ENCODE results near the gene CDC14A. TPM values are rescaled to one million over a fixed set of nuclear protein-coding genes. Genes with fewer than 3 reads are reported as not detected.

CDC14A gene
- total RNA-seq, 1 experiment from 2014 or later = 11.1 TPM

GRCh38 chr1:100377590-100378361 is 25.5 kb downstream of the CDC14A start:
- Mint-ChIP-seq H3K27ac (no peak overlapping the region), H3K36me3 (peaks cover 14% of the 10 kb centered on the region), H3K4me3 (no peak overlapping the region), H3K4me1 (peaks cover 8% of the 10 kb centered on the region), H3K9me3 (peaks cover 11% of the 10 kb centered on the region), H3K27me3 (ENCODE audit: low read depth) (no peaks in the 10 kb centered on the region)
- no peak for TF ChIP-seq JAZF1 (CRISPR knock-in tag; IDR thresholded peaks at IDR 0.05)
- TF ChIP-seq SMAD4 (CRISPR knock-in tag; IDR thresholded peaks at IDR 0.05) = no peak
- TF ChIP-seq PREB (CRISPR knock-in tag; IDR thresholded peaks at IDR 0.05; ENCODE audit: borderline replicate concordance) = no peak
- TF ChIP-seq KAT7 (CRISPR knock-in tag; IDR thresholded peaks at IDR 0.05; ENCODE audit: borderline replicate concordance) = no peak
- TF ChIP-seq PRRX2 (CRISPR knock-in tag; IDR thresholded peaks at IDR 0.05) = no peak
- no peak for TF ChIP-seq SOX15 (CRISPR knock-in tag; IDR thresholded peaks at IDR 0.05)
- no peak for TF ChIP-seq MXD4 (CRISPR knock-in tag; IDR thresholded peaks at IDR 0.05; ENCODE audit: borderline replicate concordance)
- TF ChIP-seq MAX (CRISPR knock-in tag; IDR thresholded peaks at IDR 0.05) = no peak
- no peak for TF ChIP-seq ATF2 (CRISPR knock-in tag; IDR thresholded peaks at IDR 0.05; ENCODE audit: borderline replicate concordance, low read depth)
- TF ChIP-seq TEAD1 (CRISPR knock-in tag; IDR thresholded peaks at IDR 0.05) = no peak
- no peak for TF ChIP-seq RORB (CRISPR knock-in tag; IDR thresholded peaks at IDR 0.05)
- TF ChIP-seq JUN (CRISPR knock-in tag; IDR thresholded peaks at IDR 0.05) = no peak
- TF ChIP-seq AR (CRISPR knock-in tag; IDR thresholded peaks at IDR 0.05) = no peak
- no peak for TF ChIP-seq FOXP1 (CRISPR knock-in tag; IDR thresholded peaks at IDR 0.05; ENCODE audit: borderline replicate concordance)
- no peak for TF ChIP-seq NFATC4 (CRISPR knock-in tag; IDR thresholded peaks at IDR 0.05)
- TF ChIP-seq PRDM15 (CRISPR knock-in tag; IDR thresholded peaks at IDR 0.05) = no peak
- TF ChIP-seq IRF1 (CRISPR knock-in tag; IDR thresholded peaks at IDR 0.05) = no peak
- ChIA-PET POLR2A (no interaction called here), CTCF (no interaction called here)
- no peak for ATAC-seq
- no peak for DNase-seq (ENCODE audit: low spot score)
